PC-3 (cell line): ENCODE results near the gene RPL27. TPM values are rescaled to one million over a fixed set of nuclear protein-coding genes. Genes with fewer than 3 reads are reported as not detected.

Experiments used
- ATAC-seq: fragments of 200-7000 bp; cut with Tn5 transposase; 2 replicates; pipeline ENCODE4 v1.9.1; 2020; ENCODE audit warnings: mild to moderate bottlenecking, moderate library complexity
- BruUV-seq: library from RNA; stranded (reverse); fragments of 400-500 nt; replicated peaks from 2 replicates; lab custom pipeline; 2021; lab: Mats Ljungman, UMichigan
- CTCF ChIA-PET: fragments of 300-600 bp; sonication (Branson Sonifier 250); formaldehyde crosslinking; loops from one replicate; lab custom pipeline; 2022; ENCODE audit warnings: antibody characterized with exemption; lab: Charles Lee
- POLR2A ChIA-PET: fragments of 300-600 bp; sonication (Branson Sonifier 250); formaldehyde crosslinking; loops from one replicate; lab custom pipeline; 2022; ENCODE audit warnings: antibody characterized with exemption; ENCODE audit not compliant: unreplicated experiment; lab: Charles Lee
- DNase-seq: peaks from one replicate; pipeline ENCODE4 v3.0.0-alpha.2; 2015
- H2AFZ ChIP-seq: fragments of 300-600 bp; sonication (generic); 2 replicates; pipeline ENCODE4 v1.6.0; 2016; ENCODE audit warnings: antibody characterized with exemption, low read length
- H3F3A ChIP-seq: fragments of 300-600 bp; sonication (generic); one replicate; pipeline ENCODE4 v1.6.0; 2017; ENCODE audit warnings: antibody characterized with exemption, low read length, control low read depth, mild to moderate bottlenecking; ENCODE audit not compliant: unreplicated experiment
- H3K27ac ChIP-seq: fragments of 300-600 bp; sonication (generic); 2 replicates; pipeline ENCODE4 v1.5.1; 2016; ENCODE audit warnings: mild to moderate bottlenecking, low read length
- H3K27me3 ChIP-seq: fragments of 300-600 bp; sonication (generic); 2 replicates; pipeline ENCODE4 v1.6.1; 2016; ENCODE audit warnings: low read length, mixed read lengths
- H3K36me3 ChIP-seq: fragments of 300-600 bp; sonication (generic); 2 replicates; pipeline ENCODE4 v1.6.1; 2016; ENCODE audit warnings: low read depth, mixed run types, low read length, mixed read lengths
- H3K4me1 ChIP-seq: fragments of 300-600 bp; sonication (generic); 2 replicates; pipeline ENCODE4 v1.5.1; 2016; ENCODE audit warnings: low read length; ENCODE audit not compliant: insufficient read depth
- H3K4me2 ChIP-seq: fragments of 300-600 bp; sonication (generic); 2 replicates; pipeline ENCODE4 v1.6.0; 2016; ENCODE audit warnings: low read length
- H3K4me3 ChIP-seq: fragments of 300-600 bp; sonication (generic); 2 replicates; pipeline ENCODE4 v1.5.1; 2016; ENCODE audit warnings: mild to moderate bottlenecking, low read length, mixed read lengths
- H3K79me2 ChIP-seq: fragments of 300-600 bp; sonication (generic); 2 replicates; pipeline ENCODE4 v1.6.1; 2017; ENCODE audit warnings: low read length, mixed read lengths
- H3K9ac ChIP-seq: fragments of 300-600 bp; sonication (generic); 2 replicates; pipeline ENCODE4 v1.6.0; 2016; ENCODE audit warnings: mild to moderate bottlenecking, low read length
- H3K9me2 ChIP-seq: fragments of 300-600 bp; sonication (generic); replicated peaks from 2 replicates; pipeline ENCODE4 v1.6.1; 2016; ENCODE audit warnings: mixed run types, low read length, mixed read lengths
- H3K9me3 ChIP-seq: fragments of 300-600 bp; sonication (generic); 2 replicates; pipeline ENCODE4 v1.6.1; 2016; ENCODE audit warnings: low read length, mixed read lengths
- H4K20me1 ChIP-seq: fragments of 300-600 bp; sonication (generic); 2 replicates; pipeline ENCODE4 v1.6.1; 2016; ENCODE audit warnings: low read length, mixed read lengths
- CTCF ChIP-seq: fragments of 300-600 bp; sonication (generic); conservative IDR thresholded peaks from 2 replicates; pipeline ENCODE4 v1.5.1; 2017; ENCODE audit warnings: antibody characterized with exemption, low read depth, mild to moderate bottlenecking, low read length
- EZH2 ChIP-seq: fragments of 300-600 bp; sonication (generic); IDR thresholded peaks from one replicate; pipeline ENCODE4 v1.6.1; 2017; ENCODE audit warnings: antibody characterized with exemption, mild to moderate bottlenecking, low read length; ENCODE audit not compliant: unreplicated experiment
- EZH2phosphoT487 ChIP-seq: fragments of 300-600 bp; sonication (generic); IDR thresholded peaks from 2 replicates; pipeline ENCODE4 v1.6.1; 2018; ENCODE audit warnings: mild to moderate bottlenecking, antibody characterized with exemption, low read length, borderline replicate concordance
- intact Hi-C: fragments of 100-400 bp; cut with micrococcal nuclease; formaldehyde crosslinking; loops from 2 replicates; pipeline ENCODE4 v1.9.0; 2023
- total RNA-seq: library from RNA; depleted of rRNA; stranded (reverse); fragments of >200 nt; gene quantifications from 2 replicates; pipeline ENCODE4 v1.2.3, GENCODE V29; 2014

The RPL27 gene
- total RNA-seq, 1 experiment from 2014 or later, result 784 TPM

- Histone ChIP-seq H3K36me3 (no peaks in the 10 kb centered on the region; the same call in 1 of the 2 replicates), H3K4me1 (no peaks in the 10 kb centered on the region), H3K9me2 (no peaks in the 10 kb centered on the region), H2AFZ (no peak overlapping the region), H3K27me3 (no peaks in the 10 kb centered on the region), H4K20me1 (no peaks in the 10 kb centered on the region), H3K79me2 (no peaks in the 10 kb centered on the region), H3K9me3 (no peaks in the 10 kb centered on the region), H3K4me2 (no peak overlapping the region), H3K4me3 (no peak overlapping the region), H3K27ac (no peak overlapping the region), H3F3A (no peaks in the 10 kb centered on the region), H3K9ac (no peak overlapping the region)
- TF ChIP-seq CTCF (no peak), EZH2phosphoT487 (no peak), EZH2 (no peak)
- CTCF ChIA-PET, result no interaction called here
- intact Hi-C loops, result no loop called here
- DNase-seq, result no peak
- no peak for ATAC-seq
- POLR2A ChIA-PET, result no interaction called here
- no TSS peak for BruUV-seq
These were observed 43.9 kb downstream of the RPL27 start for GRCh38 chr17:43042025-43042628.

- intact Hi-C loops, result no loop called here
- CTCF ChIA-PET, result no interaction called here
These were observed 45.1 kb downstream of the RPL27 start for GRCh38 chr17:43043307-43043706.

More at GRCh38 chr17:43043307-43043706, 45.1 kb downstream of the RPL27 start:
- H3K9ac ChIP-seq, result no peak overlapping the region
- no peaks in the 10 kb centered on the region for H3F3A ChIP-seq
- ATAC-seq (no peak), DNase-seq (no peak)
- H3K4me2 ChIP-seq, result no peak overlapping the region
- H3K36me3 ChIP-seq, result no peaks in the 10 kb centered on the region; the same call in 1 of the 2 replicates
- H3K27ac ChIP-seq, result no peak overlapping the region
- H3K4me1 ChIP-seq, result no peaks in the 10 kb centered on the region
- H2AFZ ChIP-seq, result no peak overlapping the region
- no TSS peak for BruUV-seq
- no peaks in the 10 kb centered on the region for H3K9me2 ChIP-seq
- H3K27me3 ChIP-seq, result no peaks in the 10 kb centered on the region
- TF ChIP-seq CTCF, result no peak
- no peak for TF ChIP-seq EZH2phosphoT487
- no peak for TF ChIP-seq EZH2
- no peaks in the 10 kb centered on the region for H4K20me1 ChIP-seq
- no peaks in the 10 kb centered on the region for H3K9me3 ChIP-seq
- H3K79me2 ChIP-seq, result no peaks in the 10 kb centered on the region
- POLR2A ChIA-PET, result no interaction called here
- no peak overlapping the region for H3K4me3 ChIP-seq
